ENCODE measurements around the gene POLR3GL. TPM values are rescaled to one million over a fixed set of nuclear protein-coding genes. Genes with fewer than 3 reads are reported as not detected.
A peak's percentile ranks its signal among the peaks of the same experiment; 100 is the strongest.

POLR3GL gene
- total RNA-seq, 1 donor from 2014 or later: 14.9 TPM

- no peak for DNase-seq (ENCODE audit: low read depth in 2 of 2)
These were observed 27.4 kb downstream of the POLR3GL start for GRCh38 chr1:145991735-145992412.

GRCh38 chr1:145992502-145992936, 28.0 kb downstream of the POLR3GL start:
- DNase-seq (ENCODE audit: low read depth in 2 of 2): no peak

- DNase-seq (ENCODE audit: low read depth in 2 of 2): no peak
These were observed 28.6 kb downstream of the POLR3GL start for GRCh38 chr1:145992958-145993617.

- no peak for DNase-seq (ENCODE audit: low read depth in 2 of 2)
These were observed 29.3 kb downstream of the POLR3GL start for GRCh38 chr1:145993618-145994390.

- no peak for DNase-seq (ENCODE audit: low read depth in 2 of 2)
These were observed 30.1 kb downstream of the POLR3GL start for GRCh38 chr1:145994391-145995120.

GRCh38 chr1:145995148-145995881, 30.8 kb downstream of the POLR3GL start:
- DNase-seq (ENCODE audit: low read depth in 2 of 2): no peak

- DNase-seq (ENCODE audit: low read depth in 2 of 2): no peak
These were observed 31.5 kb downstream of the POLR3GL start for GRCh38 chr1:145995964-145996432.

- peak; percentile 97 for DNase-seq (ENCODE audit: low read depth in 2 of 2)
These were observed 32.0 kb downstream of the POLR3GL start, which contains the start of gene TXNIP for GRCh38 chr1:145996433-145997015. TXNIP (minus strand) TSS chr1:145996579; CDS start chr1:145996266, 313 bp downstream.

GRCh38 chr1:145997016-145997717, 32.7 kb downstream of the POLR3GL start:
- DNase-seq (ENCODE audit: low read depth in 2 of 2): peak in 1 of 2 donors; percentile 41

GRCh38 chr1:145997718-145998023, 33.2 kb downstream of the POLR3GL start:
- peak in 1 of 2 donors; percentile 45 for DNase-seq (ENCODE audit: low read depth in 2 of 2)

GRCh38 chr1:145999321-146000024, 35.0 kb downstream of the POLR3GL start:
- DNase-seq (ENCODE audit: low read depth in 2 of 2): no peak

- DNase-seq (ENCODE audit: low read depth in 2 of 2): no peak
These were observed 37.2 kb downstream of the POLR3GL start for GRCh38 chr1:146001709-146002108.

- DNase-seq (ENCODE audit: low read depth in 2 of 2): no peak
These were observed 43.1 kb downstream of the POLR3GL start for GRCh38 chr1:146007489-146008133.

GRCh38 chr1:146010126-146010738, 45.7 kb downstream of the POLR3GL start:
- no peak for DNase-seq (ENCODE audit: low read depth in 2 of 2)

GRCh38 chr1:146012703-146013558, 48.4 kb downstream of the POLR3GL start:
- peak; percentile 84 to 85 for DNase-seq (ENCODE audit: low read depth in 2 of 2)

GRCh38 chr1:146013559-146013922, 49.1 kb downstream of the POLR3GL start:
- DNase-seq (ENCODE audit: low read depth in 2 of 2): no peak

- DNase-seq (ENCODE audit: low read depth in 2 of 2): no peak
These were observed 52.4 kb downstream of the POLR3GL start for GRCh38 chr1:146016891-146017290.
